T47D (cell line): ENCODE measurements around the gene UFD1.
"Not testable (repeated sequence)": the region's sequence is repeated elsewhere in the genome, so short reads cannot be mapped to it uniquely, and the experiment has no call there.

Source experiments
- DNase-seq, 2 experiments: peaks; one replicate each; pipeline versions ENCODE4 v3.0.0 to v3.0.0-alpha.2; 2011 to 2012; ENCODE audit warnings: low read depth in 1 of 2, low spot score in 1 of 2
- JUND ChIP-seq: IDR thresholded peaks from 2 replicates; pipeline ENCODE4 v1.6.1; 2012; ENCODE audit warnings: low read depth
- in situ Hi-C: cut with HindIII; loops from 2 replicates; pipeline ENCODE4 v1.10.0; 2016; ENCODE audit warnings: low sequenced_read_pairs, low pct_unique_long_range_greater_than_20kb

UFD1 gene

GRCh38 chr22:19455033-19455432 is 24.0 kb downstream of the UFD1 start:
- in situ Hi-C loops = no loop called here
- no peak for DNase-seq
- no peak for TF ChIP-seq JUND

GRCh38 chr22:19454156-19454555 is 24.8 kb downstream of the UFD1 start:
- no peak for DNase-seq
- TF ChIP-seq JUND = no peak

GRCh38 chr22:19453718-19454117 is 25.3 kb downstream of the UFD1 start:
- no peak for TF ChIP-seq JUND
- DNase-seq = no peak
- in situ Hi-C loops = no loop called here

More at GRCh38 chr22:19454156-19454555, 24.8 kb downstream of the UFD1 start:
- in situ Hi-C loops = no loop called here

GRCh38 chr22:19451570-19451969 is 27.4 kb downstream of the UFD1 start:
- TF ChIP-seq JUND = no peak
- in situ Hi-C loops = no loop called here

GRCh38 chr22:19450363-19451175 is 28.4 kb downstream of the UFD1 start:
- in situ Hi-C loops = no loop called here
- DNase-seq = no peak
- TF ChIP-seq JUND = no peak

More at GRCh38 chr22:19451570-19451969, 27.4 kb downstream of the UFD1 start:
- no peak for DNase-seq

GRCh38 chr22:19449422-19449767 is 29.6 kb downstream of the UFD1 start:
- DNase-seq = no peak
- no peak for TF ChIP-seq JUND
- in situ Hi-C loops = no loop called here

GRCh38 chr22:19448739-19449421 is 30.1 kb downstream of the UFD1 start:
- TF ChIP-seq JUND = no peak
- DNase-seq = no peak
- in situ Hi-C loops = no loop called here

GRCh38 chr22:19448076-19448607 is 30.9 kb downstream of the UFD1 start:
- in situ Hi-C loops = no loop called here
- no peak for TF ChIP-seq JUND
- DNase-seq = peak; percentile 22 to 38

GRCh38 chr22:19447330-19448075 is 31.5 kb downstream of the UFD1 start, which contains the start of gene C22orf39:
C22orf39 (minus strand) TSS chr22:19447711; CDS start chr22:19447688, 23 bp downstream.
- in situ Hi-C loops = no loop called here
- no peak for TF ChIP-seq JUND
- DNase-seq = peak; percentile 94 to 97

- in situ Hi-C loops = no loop called here
- peak in 1 of 2 experiments; percentile 8 for DNase-seq
These were observed 32.2 kb downstream of the UFD1 start for GRCh38 chr22:19446603-19447329.

GRCh38 chr22:19445279-19445982 is 33.6 kb downstream of the UFD1 start:
- in situ Hi-C loops, DNase-seq: not testable (repeated sequence)

More at GRCh38 chr22:19446603-19447329, 32.2 kb downstream of the UFD1 start:
- TF ChIP-seq JUND = no peak
